HG03469 (cell line): Measurements from ENCODE around the gene SPEG.

Experiments
- ATAC-seq: cut with Tn5 transposase; IDR thresholded peaks from one replicate; pipeline ENCODE4 v1.9.1; 2021; ENCODE audit warnings: mild to moderate bottlenecking, moderate library complexity, moderate number of reproducible peaks; ENCODE audit not compliant: unreplicated experiment

Gene SPEG

DNA sequence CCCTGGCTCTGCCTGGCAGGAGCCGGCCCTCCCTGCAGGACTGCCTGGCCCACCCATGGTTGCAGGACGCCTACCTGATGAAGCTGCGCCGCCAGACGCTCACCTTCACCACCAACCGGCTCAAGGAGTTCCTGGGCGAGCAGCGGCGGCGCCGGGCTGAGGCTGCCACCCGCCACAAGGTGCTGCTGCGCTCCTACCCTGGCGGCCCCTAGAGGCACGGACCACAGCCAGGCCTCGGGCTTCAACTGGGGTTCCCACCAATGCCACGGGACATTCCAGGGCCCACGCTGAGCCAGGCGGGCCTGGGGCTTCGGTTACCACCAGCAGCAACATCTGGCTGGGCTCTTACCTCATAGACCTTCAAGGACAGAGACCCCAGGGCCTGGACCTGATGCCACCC, 57.9 kb downstream of the SPEG start:
- ATAC-seq, result no peak

DNA sequence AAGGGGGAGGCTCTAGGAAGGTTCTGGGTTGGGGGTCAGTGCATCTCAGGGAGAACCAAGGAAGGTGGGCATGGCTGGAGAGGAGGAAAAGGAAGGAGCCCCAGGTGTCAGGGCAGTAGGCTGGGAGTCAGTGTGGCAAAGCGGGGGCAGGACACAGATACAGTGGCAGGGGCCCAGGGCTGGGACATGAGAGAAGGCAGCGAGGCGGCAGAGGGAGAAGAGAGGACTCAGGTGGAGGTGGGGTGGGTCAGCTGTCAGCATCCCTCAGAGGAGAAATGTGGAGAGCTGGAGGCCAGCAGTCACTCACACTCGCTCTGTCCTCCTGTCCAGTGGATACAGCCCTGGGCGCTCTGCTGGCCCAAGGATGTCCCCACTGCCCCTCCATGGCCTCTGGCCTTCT, 58.4 kb downstream of the SPEG start:
- ATAC-seq, result no peak

DNA sequence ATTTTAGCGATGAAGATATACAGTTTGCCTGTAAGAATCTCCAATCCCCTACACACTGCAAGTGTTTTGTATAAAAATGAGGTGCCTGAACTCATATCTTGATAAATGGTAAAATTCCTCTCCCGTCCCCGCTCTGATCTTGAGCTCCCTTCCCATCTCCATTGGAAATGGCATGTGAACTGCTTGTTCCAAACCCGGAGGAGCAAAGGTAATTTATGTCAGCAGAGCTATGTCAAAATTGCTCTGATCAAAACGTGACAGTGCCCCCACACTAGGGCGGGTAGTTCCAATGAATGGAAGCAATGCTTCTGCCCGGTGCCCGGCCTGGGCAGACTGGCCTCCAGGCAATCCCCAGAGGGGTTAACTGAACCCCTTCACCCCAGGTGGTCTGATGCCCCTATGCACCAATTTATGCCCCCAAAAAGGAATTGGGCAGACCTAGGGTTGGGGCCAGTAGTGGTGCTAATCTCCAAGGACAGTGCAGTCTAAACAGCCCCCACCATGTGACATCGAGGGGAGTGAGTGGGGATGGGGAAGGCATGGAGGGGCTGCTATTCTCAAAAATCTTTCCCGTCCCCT, 60.4 kb downstream of the SPEG start:
- ATAC-seq, result no peak

DNA sequence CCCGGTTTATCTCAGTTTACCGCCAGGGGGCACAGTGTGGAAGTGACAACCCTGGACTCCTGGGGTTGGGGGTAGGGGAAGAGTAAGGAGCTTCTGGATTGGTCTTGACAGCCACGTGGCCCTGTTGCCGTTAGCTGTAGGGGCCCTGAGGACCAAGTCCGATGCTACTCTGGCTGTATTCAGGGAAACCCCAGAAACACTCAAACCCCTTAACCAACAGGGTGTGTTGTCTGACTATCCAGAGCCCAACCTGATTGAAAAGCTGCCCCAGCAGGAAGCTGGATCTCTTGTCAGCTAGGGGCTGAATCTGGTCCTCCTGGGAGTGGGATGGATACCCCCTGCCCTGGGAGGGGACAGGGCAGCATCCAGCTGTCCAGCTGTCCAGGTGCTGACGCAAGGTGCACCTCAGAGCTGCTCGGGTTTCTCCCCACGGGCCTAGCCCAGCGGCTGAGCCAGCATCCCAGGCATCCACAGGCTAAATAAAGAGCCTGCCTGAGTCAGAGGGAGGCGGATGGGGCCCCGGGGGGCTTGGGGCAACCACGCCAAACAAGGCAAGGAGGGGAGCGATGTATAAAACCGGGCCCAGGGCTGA, 61.0 kb downstream of the SPEG start:
- ATAC-seq, result no peak

DNA sequence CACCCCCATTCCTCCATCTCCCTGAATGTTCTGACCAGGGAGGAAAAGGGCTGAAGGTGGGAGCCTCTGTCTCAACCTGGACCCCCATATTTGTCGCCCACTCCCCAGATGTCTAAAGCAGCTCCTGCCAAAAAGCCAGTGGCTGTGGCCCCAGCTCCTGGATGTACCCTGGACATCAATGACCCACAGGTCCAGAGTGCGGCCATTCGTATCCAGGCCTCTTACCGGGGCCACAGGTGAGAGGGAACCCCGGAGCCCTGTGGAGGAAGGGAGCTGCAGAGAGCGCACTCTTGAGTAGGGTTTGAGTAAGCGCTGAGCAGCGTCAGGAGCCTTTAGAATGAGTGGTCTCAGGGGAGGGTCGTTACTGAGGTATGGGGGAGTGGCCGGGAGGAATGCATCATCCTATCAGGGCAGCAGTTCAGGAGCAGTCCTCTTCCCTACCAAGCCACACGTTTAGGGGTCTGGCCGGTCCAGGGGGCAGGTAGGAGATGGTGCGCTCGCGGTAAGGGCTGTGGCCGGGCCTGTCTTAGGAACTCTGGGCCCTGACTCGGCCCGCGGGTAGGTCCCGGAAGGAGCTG, 61.7 kb downstream of the SPEG start:
- ATAC-seq, result no peak

DNA sequence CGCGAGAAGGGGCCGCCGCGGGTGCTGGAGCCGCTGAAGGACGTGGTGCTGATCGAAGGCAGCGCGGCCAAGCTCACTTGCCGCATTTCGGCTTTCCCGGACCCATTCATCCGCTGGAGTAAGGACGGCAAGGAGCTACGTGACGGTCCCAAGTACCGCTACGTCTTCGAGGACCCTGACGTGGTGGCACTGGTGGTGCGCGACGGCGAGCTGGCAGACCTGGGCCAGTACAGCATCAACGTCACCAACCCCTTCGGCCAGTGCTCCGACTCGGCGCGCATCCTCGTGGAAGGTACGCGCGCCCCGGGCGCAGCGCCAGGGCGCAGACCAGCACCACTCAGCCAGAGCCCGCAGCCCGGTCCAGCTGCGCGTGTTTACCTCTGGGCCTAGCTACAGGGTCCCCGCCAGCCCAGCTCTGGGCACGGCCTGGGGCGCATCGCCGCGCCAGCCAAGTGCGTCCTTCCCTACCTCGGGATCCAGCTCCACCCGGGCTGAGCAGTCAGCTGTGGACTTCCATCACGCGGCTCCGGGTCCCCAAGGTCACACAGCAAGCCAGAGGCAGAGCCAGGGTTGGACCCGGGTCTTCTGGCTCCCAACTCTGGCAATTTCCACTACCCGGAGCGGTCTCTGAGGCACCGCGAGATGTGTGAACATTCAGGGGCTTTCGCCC, 62.3 kb downstream of the SPEG start:
- ATAC-seq, result no peak

DNA sequence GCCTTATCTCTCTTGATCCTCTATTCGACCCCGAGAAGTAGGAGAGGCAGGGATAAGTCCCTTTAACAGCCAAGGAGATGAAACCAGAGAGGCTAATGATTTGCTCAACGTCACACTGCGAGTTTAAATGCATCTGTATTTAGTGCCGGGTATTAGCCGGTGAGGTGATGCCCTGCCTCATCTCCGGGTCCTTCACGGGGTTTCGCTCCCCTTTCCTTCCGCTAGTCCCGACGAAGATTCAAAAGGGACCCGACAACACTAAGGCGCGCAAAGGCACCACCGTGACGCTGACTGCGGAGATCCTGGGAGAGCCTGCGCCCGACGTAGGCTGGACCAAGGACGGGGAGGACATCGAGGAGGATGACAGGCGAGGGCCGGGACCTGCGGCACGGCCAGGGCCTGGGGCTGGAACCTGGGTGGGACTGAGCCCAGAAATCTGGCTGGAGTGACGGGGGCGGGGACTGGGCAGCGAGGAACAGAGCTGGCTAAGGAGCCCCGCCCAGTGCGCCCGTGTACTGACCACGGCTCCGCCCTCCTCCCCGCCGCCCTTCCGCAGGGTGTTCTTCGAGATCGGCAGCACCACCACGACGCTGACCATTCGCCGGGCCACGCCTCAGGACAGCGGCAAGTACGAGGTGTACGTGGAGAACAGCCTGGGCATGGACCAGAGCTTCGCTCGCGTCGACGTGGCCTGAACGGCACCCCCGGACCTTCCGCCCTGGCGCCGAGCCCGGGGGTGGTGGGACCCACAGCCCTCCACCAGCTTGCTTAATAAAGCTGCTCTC, 63.0 kb downstream of the SPEG start:
- ATAC-seq, result no peak

DNA sequence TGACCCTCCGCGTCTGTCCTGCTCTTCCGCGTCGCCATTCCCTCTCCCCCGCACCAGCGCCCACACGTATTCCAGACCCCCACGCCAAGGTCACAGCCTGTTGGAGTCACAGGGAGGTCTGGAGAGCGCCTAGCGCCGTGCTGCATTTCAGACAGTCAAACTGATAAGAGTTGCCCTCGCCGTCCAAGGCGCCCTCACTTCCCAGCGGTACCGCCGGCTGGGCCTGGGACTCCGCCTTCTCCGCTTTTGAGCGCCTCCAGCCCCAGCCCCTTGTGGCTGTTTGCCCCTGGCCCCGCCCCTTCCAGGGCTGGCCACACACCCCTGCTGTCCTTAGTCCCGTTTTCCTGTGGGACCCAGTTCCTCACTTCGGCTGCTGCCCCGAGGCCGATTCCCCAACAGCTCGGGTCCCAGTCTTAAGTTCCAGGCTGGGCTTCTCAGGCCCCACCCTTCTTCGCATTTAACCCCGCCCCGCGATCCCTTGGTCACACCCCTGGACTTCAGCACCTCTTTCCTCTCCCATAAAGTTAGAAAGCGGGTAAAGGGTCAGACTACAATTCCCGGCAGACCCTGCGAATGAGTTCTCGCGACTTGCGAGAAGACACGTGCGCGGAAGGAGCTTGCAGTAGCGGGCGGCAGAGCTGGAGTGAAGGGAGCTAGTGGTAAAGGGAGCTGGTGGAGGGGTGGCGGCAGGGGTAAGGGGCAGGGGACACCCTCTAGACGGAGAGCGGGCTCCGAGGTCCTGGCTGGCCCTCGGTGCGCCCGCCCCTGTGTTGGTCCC, 63.8 kb downstream of the SPEG start, which contains the start of gene GMPPA:
Gene GMPPA (plus strand): TSS at position 612 of the 778 bp plus-strand sequence. CDS start 1,085 bp downstream, outside the sequence.
- ATAC-seq, result peak; percentile 94

DNA sequence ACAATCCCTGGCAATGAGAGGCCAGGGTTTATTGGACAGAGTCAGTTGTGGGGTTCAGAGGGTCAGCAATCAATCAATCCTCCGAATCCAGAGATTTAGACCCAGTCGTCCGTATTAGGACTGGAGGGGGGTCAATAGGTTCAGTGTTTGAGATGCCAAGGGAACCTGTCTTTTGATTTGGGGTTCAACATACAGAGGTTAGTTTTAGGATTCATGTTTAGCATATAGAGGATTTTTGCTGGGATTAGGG, 64.3 kb downstream of the SPEG start:
- ATAC-seq, result no peak

DNA sequence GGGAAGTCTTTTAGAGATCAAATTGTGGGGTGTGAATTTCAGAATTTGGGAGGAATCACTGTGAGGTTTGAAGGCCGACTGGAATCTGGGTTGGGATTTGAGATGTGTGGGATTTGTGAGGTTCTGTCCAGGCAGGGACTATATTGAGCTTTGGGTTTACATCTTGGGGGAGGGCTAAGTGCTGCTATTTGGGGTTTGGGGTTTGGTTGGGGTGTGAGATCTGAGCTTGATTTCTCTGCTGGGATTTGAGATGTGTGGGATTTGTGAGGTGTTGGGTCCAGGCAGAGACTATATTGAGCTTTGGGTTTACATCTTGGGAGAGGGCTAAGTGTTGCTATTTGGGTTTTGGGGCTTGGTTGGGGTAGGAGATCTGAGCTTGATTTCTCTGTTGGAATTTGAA, 64.9 kb downstream of the SPEG start:
- no peak for ATAC-seq

DNA sequence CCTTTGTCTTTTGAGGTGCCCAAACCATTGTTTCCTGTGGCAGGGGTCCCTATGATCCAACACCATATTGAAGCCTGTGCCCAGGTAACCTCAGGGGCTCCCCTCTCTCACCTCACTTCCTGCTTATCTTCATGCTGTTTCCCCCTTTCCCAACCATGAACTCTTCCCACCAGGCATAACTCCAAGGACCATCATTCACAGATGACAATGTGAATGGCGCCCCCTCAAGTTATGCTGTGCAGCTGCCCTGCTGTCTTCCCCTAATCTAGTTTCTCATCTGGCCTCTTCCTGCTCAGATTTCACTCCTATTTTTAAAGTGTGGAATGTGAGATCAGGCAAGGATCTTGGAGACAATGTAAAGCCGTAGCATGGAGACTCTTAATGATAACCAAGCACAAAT, 65.5 kb downstream of the SPEG start:
- no peak for ATAC-seq

DNA sequence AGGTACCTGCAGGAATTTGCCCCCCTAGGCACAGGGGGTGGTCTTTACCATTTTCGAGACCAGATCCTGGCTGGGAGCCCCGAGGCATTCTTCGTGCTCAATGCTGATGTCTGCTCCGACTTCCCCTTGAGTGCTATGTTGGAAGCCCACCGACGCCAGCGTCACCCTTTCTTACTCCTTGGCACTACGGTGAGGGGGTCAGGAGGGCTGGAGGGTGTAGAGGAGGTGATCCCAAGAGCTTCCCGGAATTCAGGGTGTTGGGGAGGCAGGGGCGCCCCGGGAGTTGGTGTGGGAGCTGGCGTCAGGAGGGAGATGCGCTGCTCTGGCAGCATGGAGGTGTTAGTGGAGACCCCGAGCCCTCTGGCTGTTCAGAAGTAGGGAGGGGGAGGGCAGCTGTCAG, 67.2 kb downstream of the SPEG start:
- ATAC-seq, result no peak

DNA sequence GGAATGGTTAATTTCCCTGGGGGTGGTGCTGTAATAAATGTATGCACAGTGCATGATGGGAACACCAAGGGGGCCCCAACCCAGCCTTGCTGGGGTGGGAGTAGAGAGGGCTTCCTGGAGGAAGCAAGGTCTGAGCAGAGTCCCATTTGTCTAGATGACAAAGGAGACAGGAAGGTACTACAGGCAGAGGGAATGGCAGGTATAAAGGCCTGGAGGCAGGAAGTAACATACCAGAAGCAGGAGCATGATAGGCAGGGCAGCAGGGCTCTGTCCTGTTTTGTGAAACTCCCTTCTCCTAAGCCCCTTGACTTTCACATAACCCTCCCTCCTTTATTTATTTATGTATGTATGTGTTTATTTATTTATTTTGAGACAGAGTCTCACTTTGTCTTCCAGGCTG, 68.0 kb downstream of the SPEG start:
- ATAC-seq, result no peak

DNA sequence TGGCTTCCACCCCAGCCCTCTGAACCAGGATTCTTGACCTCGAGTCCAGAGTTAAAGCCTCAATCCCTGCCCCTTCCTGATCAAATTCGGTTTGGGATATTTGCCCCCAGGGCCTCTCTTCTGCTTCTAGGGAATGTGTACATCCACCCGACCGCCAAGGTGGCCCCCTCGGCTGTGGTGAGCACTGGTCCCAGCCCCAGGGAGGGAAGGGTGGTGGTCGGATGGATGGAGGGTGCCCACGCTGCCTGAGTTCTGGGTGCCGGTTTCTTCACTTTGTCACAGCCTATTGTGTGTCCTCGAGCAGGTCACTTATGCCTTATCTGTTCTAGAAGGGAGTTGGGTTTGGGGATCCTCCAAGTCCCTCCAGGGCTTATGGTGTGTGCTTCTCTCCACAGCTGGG, 70.9 kb downstream of the SPEG start:
- ATAC-seq, result no peak

DNA sequence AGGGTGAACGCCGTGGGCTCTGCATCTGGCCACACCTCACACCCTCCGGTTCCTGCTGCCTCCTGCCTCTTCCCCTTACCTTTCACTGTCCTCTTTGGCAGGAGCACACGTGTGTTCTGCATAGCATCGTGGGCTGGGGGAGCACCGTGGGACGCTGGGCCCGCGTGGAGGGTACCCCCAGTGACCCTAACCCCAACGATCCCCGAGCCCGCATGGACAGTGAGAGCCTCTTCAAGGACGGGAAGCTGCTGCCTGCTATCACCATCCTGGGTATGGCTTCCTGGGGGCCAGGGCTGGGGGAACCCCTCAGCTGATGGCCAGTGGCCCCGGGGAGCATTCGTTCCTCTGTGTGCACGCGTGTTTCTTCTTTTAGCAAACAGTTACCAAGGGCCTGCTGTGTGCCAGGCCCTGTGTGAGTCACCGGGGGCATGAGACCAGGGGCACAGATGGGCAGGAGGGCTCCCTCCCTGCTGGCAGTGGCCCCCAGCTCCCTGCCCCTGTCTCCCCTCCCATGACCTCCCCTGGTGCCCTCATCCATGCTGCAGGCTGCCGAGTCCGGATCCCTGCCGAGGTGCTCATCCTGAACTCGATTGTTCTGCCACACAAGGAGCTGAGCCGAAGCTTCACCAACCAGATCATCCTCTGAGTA, 71.6 kb downstream of the SPEG start:
- no peak for ATAC-seq

DNA sequence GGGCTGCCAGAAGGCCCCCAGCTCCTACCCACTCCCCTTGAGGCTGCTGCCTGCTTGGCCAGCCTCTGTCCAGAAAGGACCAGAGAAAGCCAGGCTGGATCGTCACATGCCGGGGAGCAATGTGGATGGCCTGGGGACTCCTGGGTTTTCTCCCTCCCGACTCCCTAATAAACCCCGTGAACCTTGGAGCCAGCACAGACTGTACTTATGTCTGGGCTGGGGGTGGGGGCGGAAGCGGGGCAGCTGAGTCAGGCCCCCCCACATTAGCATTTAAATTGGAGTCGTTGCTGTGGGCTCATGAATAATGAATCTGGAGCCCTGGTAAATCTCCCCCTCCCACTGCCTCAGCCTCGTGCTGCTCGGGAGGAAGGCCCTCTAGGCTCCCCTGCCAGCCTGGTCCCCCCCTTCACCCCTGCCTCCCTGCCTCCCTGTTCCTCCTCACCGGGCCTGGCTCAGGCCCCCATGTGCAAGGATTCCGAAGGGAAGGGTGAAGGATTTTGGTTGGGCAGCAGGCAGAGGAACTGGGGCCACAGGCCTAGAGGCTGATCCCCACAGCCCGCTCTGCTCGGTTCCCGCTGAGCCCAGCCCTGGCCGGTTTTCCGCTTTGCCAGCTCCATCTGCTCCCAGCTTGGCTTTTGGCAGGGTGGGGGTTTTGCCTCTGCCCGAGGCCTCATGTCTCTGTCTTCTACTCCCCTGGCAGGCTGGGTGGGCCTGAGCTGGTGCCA, 72.3 kb downstream of the SPEG start:
- ATAC-seq, result no peak

DNA sequence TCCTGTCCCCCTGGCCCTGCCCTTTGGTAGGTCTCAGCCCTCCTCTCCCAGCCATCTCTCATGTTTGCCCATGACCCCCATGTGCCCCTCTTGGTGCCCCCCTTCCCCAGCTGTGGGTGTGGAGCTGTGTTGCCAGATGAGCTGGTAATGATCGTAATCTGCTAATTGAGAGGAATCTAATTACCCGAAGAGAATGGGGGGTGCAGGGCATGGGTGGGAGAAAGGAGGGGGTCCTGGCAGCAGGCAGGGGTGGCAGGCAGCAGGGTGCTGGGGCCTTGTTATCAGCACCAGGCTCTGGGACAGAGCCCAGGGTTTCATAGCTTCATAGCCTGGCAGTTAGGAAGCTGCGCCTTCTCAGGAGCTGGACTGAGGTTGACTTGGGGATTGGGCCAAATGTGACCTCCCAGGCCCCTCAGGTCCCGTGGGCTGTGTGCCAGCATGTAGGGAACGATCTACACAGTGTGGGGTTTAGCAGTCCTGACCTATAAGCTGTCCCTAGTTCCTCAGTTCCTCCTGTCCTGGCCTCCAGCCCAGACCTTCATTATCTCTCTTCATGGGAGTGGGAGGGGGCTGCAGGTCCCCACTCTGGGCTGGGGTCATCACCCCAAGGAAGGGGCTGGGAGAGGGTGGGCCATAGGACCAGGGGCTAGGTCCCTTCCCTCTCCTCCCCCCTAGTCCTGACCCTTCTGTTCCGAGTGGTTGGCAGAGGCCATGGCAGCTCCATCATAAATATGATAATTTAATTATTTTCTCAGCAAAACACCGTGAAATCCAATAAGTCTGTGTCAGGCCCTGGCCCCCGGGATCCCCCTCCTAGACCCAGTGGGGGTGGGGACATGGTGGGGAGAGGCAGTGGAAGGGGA, 73.2 kb downstream of the SPEG start:
- no peak for ATAC-seq

DNA sequence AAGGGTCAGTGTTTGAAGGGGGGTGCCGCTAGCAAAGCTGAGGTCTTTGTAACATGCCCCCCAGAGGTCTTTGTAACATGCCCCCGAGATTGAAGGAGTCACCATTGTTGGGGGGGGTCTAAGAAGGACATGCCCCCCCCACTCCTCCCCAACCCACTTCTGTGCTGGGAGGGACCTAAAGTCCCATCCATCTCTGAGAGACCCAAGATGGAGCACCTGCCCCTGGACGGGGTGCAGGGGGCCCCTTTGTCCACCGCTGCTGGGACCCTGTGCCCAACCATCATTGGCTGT, 73.7 kb downstream of the SPEG start:
- ATAC-seq, result no peak
